ENCODE data around the gene KRT6A. TPM values are rescaled to one million over a fixed set of nuclear protein-coding genes. Genes with fewer than 3 reads are reported as not detected.

KRT6A gene
- polyA plus RNA-seq, 3 donors, result not detected

DNA sequence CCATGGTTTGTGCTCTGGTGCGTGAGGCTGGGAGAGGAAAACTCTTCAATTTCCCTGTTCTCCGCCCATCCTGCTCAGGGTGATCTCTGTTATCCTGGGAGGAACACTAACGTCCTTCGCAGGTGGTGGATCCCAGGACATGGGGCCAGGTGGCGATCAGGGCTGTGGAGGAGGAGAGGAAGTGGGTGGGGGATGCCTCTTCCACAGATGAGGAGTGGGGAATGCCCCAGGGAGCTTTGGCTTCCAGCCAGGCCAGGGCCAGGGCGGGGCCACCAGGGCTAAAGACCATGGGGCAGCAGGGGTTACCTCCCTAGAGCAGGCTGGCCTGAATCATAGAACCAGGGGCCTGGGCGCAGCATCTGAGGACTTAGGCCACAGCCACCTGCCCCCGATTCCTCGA is 55.5 kb downstream of the KRT6A start:
- H3K4me3 Mint-ChIP-seq, result no peak overlapping the region
- no peaks in the 10 kb centered on the region for H3K36me3 ChIP-seq (replicated peaks in 1 of 2; ENCODE audit: control insufficient read depth in 1 of 2, insufficient read depth in 2 of 2, low read length in 2 of 2)
- no peaks in the 10 kb centered on the region for H3K79me2 ChIP-seq (ENCODE audit: insufficient read depth, low read length)
- intact Hi-C loops (cut with micrococcal nuclease), result no loop called here
- no peaks in the 10 kb centered on the region for H3K9me3 ChIP-seq (replicated peaks in 1 of 2; ENCODE audit: control insufficient read depth in 1 of 2, insufficient read depth in 1 of 2, low read length in 2 of 2)
- H2AFZ ChIP-seq (ENCODE audit: insufficient read depth, low read depth, low read length, poor library complexity, severe bottlenecking), result no peak overlapping the region
- no peak overlapping the region for H3K27ac ChIP-seq (ENCODE audit: low read depth in 1 of 2, low read length in 2 of 2)
- 87% methylated on average over 6 of the region's 9 CpGs for WGBS (ENCODE audit: insufficient coverage)
- TF ChIP-seq, protein P1, sequence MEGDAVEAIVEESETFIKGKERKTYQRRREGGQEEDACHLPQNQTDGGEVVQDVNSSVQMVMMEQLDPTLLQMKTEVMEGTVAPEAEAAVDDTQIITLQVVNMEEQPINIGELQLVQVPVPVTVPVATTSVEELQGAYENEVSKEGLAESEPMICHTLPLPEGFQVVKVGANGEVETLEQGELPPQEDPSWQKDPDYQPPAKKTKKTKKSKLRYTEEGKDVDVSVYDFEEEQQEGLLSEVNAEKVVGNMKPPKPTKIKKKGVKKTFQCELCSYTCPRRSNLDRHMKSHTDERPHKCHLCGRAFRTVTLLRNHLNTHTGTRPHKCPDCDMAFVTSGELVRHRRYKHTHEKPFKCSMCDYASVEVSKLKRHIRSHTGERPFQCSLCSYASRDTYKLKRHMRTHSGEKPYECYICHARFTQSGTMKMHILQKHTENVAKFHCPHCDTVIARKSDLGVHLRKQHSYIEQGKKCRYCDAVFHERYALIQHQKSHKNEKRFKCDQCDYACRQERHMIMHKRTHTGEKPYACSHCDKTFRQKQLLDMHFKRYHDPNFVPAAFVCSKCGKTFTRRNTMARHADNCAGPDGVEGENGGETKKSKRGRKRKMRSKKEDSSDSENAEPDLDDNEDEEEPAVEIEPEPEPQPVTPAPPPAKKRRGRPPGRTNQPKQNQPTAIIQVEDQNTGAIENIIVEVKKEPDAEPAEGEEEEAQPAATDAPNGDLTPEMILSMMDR (IDR thresholded peaks at IDR 0.05), result no peak
- H3K4me1 Mint-ChIP-seq, result no peaks in the 10 kb centered on the region
- H3K36me3 Mint-ChIP-seq, result no peaks in the 10 kb centered on the region
- no peaks in the 10 kb centered on the region for H4K20me1 ChIP-seq (ENCODE audit: insufficient read depth, low read length)
- H3K9me3 Mint-ChIP-seq, result peaks cover 0 to 2% (median 0%) of the 10 kb centered on the region in 7 donors
- no peak overlapping the region for H3K4me2 ChIP-seq (replicated peaks; ENCODE audit: extremely low read depth, low read length, poor library complexity, severe bottlenecking)
- no peaks in the 10 kb centered on the region for H3K4me1 ChIP-seq (ENCODE audit: control insufficient read depth in 1 of 2, insufficient read depth in 2 of 2, low read length in 2 of 2)
- peaks cover 9 to 18% (median 12%) of the 10 kb centered on the region in 3 donors for H3K27me3 Mint-ChIP-seq (ENCODE audit: low read depth in 3 of 3)
- H3K27ac Mint-ChIP-seq, result no peak overlapping the region
- no peak overlapping the region for H3K9ac ChIP-seq (ENCODE audit: insufficient read depth, low read length, poor library complexity, severe bottlenecking)
- no peak for DNase-seq
- H3K27me3 ChIP-seq (ENCODE audit: control insufficient read depth in 2 of 2, insufficient read depth in 2 of 2, low read length in 2 of 2), result no peaks in the 10 kb centered on the region
- H3K4me3 ChIP-seq (replicated peaks in 1 of 3; ENCODE audit: low read depth in 2 of 3, low read length in 3 of 3), result no peak overlapping the region

Other genes starting within 250 kb of the KRT6A start
- not detected for gene KRT86, start 218.6 kb downstream of the KRT6A start, polyA plus RNA-seq
- gene KRT81, start 201.7 kb downstream of the KRT6A start, polyA plus RNA-seq, result not detected
- gene KRT83, start 171.9 kb downstream of the KRT6A start, polyA plus RNA-seq, result not detected
- gene KRT85, start 125.8 kb downstream of the KRT6A start, polyA plus RNA-seq, result not detected
- gene KRT84, start 107.6 kb downstream of the KRT6A start, polyA plus RNA-seq, result not detected
- gene KRT82, start 86.9 kb downstream of the KRT6A start, polyA plus RNA-seq, result not detected
- not detected for gene KRT75, start 58.9 kb downstream of the KRT6A start, polyA plus RNA-seq
- gene KRT6B, start 41.1 kb downstream of the KRT6A start, polyA plus RNA-seq, result not detected
- gene KRT6C, start 19.5 kb downstream of the KRT6A start, polyA plus RNA-seq, result not detected
- gene KRT5, start 27.1 kb upstream of the KRT6A start, polyA plus RNA-seq, result under 1 TPM in 1 of 3 donors, not detected in 2; 0.04 TPM
- not detected for gene KRT71, start 59.9 kb upstream of the KRT6A start, polyA plus RNA-seq
- not detected for gene KRT74, start 80.6 kb upstream of the KRT6A start, polyA plus RNA-seq
- not detected for gene KRT72, start 108.2 kb upstream of the KRT6A start, polyA plus RNA-seq
- gene KRT73, start 125.3 kb upstream of the KRT6A start, polyA plus RNA-seq, result not detected
- gene KRT2, start 159.0 kb upstream of the KRT6A start, polyA plus RNA-seq, result not detected
- gene KRT1, start 187.2 kb upstream of the KRT6A start, polyA plus RNA-seq, result not detected
- gene KRT77, start 210.3 kb upstream of the KRT6A start, polyA plus RNA-seq, result not detected